Spleen (tissue), 7 donors: ENCODE data around the gene CEP112.

Experiments used
- POLR2AphosphoS5 ChIP-seq, 3 donors: sonication (generic); formaldehyde crosslinking; IDR thresholded peaks; one replicate each; pipeline ENCODE4 v1.5.1; 2017; ENCODE audit warnings: antibody characterized with exemption in 3 of 3
- TF ChIP-seq, protein P1 (sequence below), 11 experiments: fragments of 200-600 bp in 7 of 11; fragments of 450-650 bp in 4 of 11; sonication (generic) in 4 of 11; IDR thresholded peaks in 8 of 11; conservative IDR thresholded peaks in 3 of 11; 1 replicate in 7 of 11; 2 replicates in 4 of 11; pipeline versions ENCODE4 v1.4.0 to v1.8.0; 2016 to 2021; ENCODE audit warnings: antibody characterized with exemption in 11 of 11, inconsistent platforms in 4 of 11, mild to moderate bottlenecking in 1 of 11
- donor health status: DM: no; HTN: no; CAD: no; lungs with moderate emphysema.
- donor health status: DM: no; HTN: no; CAD: no.
- donor health status: DM: no; HTN: no; CAD: no.

DNA sequence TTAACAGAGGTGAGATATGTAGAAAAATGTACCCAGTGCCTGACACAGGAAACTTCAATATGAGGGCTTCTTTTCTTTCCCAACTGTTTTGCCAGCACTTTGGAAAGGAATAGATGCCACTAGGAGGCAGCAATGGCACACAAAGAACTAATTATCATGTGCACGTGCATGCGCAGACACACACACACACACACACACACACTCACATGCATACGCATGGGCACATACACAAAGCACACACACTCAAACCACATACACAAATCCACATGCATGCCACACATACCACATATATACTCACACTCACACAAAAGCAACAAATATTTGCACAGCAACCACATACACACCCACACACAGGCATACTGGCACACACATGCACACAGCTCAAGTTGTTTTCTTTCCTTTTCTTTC, 8.8 kb upstream of the CEP112 start:
- no peak for TF ChIP-seq POLR2AphosphoS5 (IDR thresholded peaks at IDR 0.05)
- TF ChIP-seq, protein P1, sequence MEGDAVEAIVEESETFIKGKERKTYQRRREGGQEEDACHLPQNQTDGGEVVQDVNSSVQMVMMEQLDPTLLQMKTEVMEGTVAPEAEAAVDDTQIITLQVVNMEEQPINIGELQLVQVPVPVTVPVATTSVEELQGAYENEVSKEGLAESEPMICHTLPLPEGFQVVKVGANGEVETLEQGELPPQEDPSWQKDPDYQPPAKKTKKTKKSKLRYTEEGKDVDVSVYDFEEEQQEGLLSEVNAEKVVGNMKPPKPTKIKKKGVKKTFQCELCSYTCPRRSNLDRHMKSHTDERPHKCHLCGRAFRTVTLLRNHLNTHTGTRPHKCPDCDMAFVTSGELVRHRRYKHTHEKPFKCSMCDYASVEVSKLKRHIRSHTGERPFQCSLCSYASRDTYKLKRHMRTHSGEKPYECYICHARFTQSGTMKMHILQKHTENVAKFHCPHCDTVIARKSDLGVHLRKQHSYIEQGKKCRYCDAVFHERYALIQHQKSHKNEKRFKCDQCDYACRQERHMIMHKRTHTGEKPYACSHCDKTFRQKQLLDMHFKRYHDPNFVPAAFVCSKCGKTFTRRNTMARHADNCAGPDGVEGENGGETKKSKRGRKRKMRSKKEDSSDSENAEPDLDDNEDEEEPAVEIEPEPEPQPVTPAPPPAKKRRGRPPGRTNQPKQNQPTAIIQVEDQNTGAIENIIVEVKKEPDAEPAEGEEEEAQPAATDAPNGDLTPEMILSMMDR (IDR thresholded peaks at IDR 0.05 in 8 of 11, conservative IDR thresholded peaks at IDR 0.05 in 3 of 11): peak; percentile 24 to 79 (median 58)
